Endothelial cell of umbilical vein (primary cell): ENCODE data around the gene ESPNL. TPM values are rescaled to one million over a fixed set of nuclear protein-coding genes. Genes with fewer than 3 reads are reported as not detected.

Experiments used
- BruUV-seq: library from RNA; stranded (reverse); fragments of 400-500 nt; replicated peaks from 2 replicates; lab custom pipeline; 2021; lab: Mats Ljungman, UMichigan
- CTCF ChIA-PET: fragments of 300-600, 350-600 bp; sonication (Branson Sonifier 250); formaldehyde crosslinking; loops from one replicate; lab custom pipeline; 2021; ENCODE audit warnings: antibody characterized with exemption, inconsistent platforms; lab: Charles Lee
- POLR2A ChIA-PET: fragments of 300-600, 350-600 bp; sonication (Branson Sonifier 250); formaldehyde crosslinking; loops from one replicate; lab custom pipeline; 2021; ENCODE audit warnings: antibody characterized with exemption, inconsistent platforms; lab: Charles Lee
- DNase-seq: peaks from one replicate; pipeline ENCODE4 v3.0.0-alpha.2; 2011; ENCODE audit warnings: low read depth, low spot score
- FAIRE-seq: peaks from 2 replicates; lab custom pipeline; 2011; peaks lifted over from hg19 to GRCh38; lab: Jason Lieb, UNC
- H2AFZ ChIP-seq: 2 replicates; pipeline ENCODE4 v1.6.0; 2012; ENCODE audit warnings: low read depth, low read length, control low read depth, inconsistent platforms
- H3K27ac ChIP-seq: 2 replicates; pipeline ENCODE4 v1.5.1; 2011; ENCODE audit warnings: low read depth, mild to moderate bottlenecking, control low read depth, low read length, moderate library complexity; ENCODE audit not compliant: insufficient read depth
- H3K27me3 ChIP-seq, 2 experiments: 2 replicates each; pipeline versions ENCODE4 v1.6.0 to v1.6.1; 2011; ENCODE audit warnings: low read length in 2 of 2, mixed read lengths in 1 of 2; ENCODE audit not compliant: control insufficient read depth in 2 of 2, insufficient read depth in 2 of 2
- H3K36me3 ChIP-seq, 2 experiments: 2 replicates in 1 of 2; 3 replicates in 1 of 2; pipeline ENCODE4 v1.5.1; 2011; ENCODE audit warnings: low read length in 2 of 2, mild to moderate bottlenecking in 1 of 2, moderate library complexity in 1 of 2; ENCODE audit not compliant: control insufficient read depth in 2 of 2, insufficient read depth in 2 of 2; ENCODE audit errors: extremely low read depth in 1 of 2
- H3K4me1 ChIP-seq: 3 replicates; pipeline ENCODE4 v1.5.1; 2011; ENCODE audit warnings: mild to moderate bottlenecking, low read length; ENCODE audit not compliant: control insufficient read depth, insufficient read depth; ENCODE audit errors: extremely low read depth
- H3K4me2 ChIP-seq: 2 replicates; pipeline ENCODE4 v1.6.1; 2011; ENCODE audit warnings: low read length, control low read depth, mixed read lengths; ENCODE audit not compliant: insufficient read depth
- H3K4me3 ChIP-seq, 3 experiments: fragments of 200-600 bp in 1 of 3; sonication (generic), shearing (Covaris generic) in 1 of 3; replicated peaks in 1 of 3; 2 replicates each; pipeline ENCODE4 v1.5.1; 2011 to 2016; ENCODE audit warnings: control low read depth in 3 of 3, low read length in 3 of 3, mild to moderate bottlenecking in 2 of 3, inconsistent platforms in 1 of 3, low read depth in 1 of 3, moderate library complexity in 1 of 3; ENCODE audit not compliant: insufficient read depth in 1 of 3
- H3K79me2 ChIP-seq: 2 replicates; pipeline ENCODE4 v1.6.0; 2012; ENCODE audit warnings: low read length, inconsistent platforms; ENCODE audit not compliant: control insufficient read depth, insufficient read depth
- H3K9ac ChIP-seq: replicated peaks from 2 replicates; pipeline ENCODE3; 2011; ENCODE audit warnings: low read length, control low read depth; ENCODE audit not compliant: insufficient read depth; ENCODE audit errors: extremely low read depth
- H3K9me1 ChIP-seq: replicated peaks from 3 replicates; pipeline ENCODE4 v1.6.0; 2011; ENCODE audit warnings: mild to moderate bottlenecking, low read length; ENCODE audit not compliant: control insufficient read depth, insufficient read depth; ENCODE audit errors: extremely low read depth
- H3K9me3 ChIP-seq: replicated peaks from 2 replicates; pipeline ENCODE4 v1.5.1; 2012; ENCODE audit warnings: low read length, inconsistent platforms; ENCODE audit not compliant: control insufficient read depth, insufficient read depth
- H4K20me1 ChIP-seq: replicated peaks from 2 replicates; pipeline ENCODE3; 2011; ENCODE audit warnings: mild to moderate bottlenecking, low read length; ENCODE audit not compliant: control insufficient read depth, insufficient read depth; ENCODE audit errors: extremely low read depth
- EZH2 ChIP-seq: IDR thresholded peaks from 2 replicates; pipeline ENCODE4 v1.6.1; 2012; ENCODE audit warnings: borderline replicate concordance, low read depth, mild to moderate bottlenecking, moderate library complexity, low read length, inconsistent platforms; ENCODE audit not compliant: severe bottlenecking
- FOS ChIP-seq: IDR thresholded peaks from 2 replicates; pipeline ENCODE4 v1.6.1; 2011; ENCODE audit warnings: mild to moderate bottlenecking, low read length, moderate library complexity, borderline replicate concordance; ENCODE audit not compliant: insufficient read depth
- GATA2 ChIP-seq: IDR thresholded peaks from 2 replicates; pipeline ENCODE4 v1.7.0; 2011; ENCODE audit warnings: low read depth, mild to moderate bottlenecking, moderate library complexity, mixed read lengths, low read length; ENCODE audit not compliant: insufficient read length, insufficient read depth
- JUN ChIP-seq: IDR thresholded peaks from 2 replicates; pipeline ENCODE4 v1.6.1; 2011; ENCODE audit warnings: borderline replicate concordance, low read depth; ENCODE audit not compliant: insufficient read length, insufficient read depth
- MYC ChIP-seq: IDR thresholded peaks from one replicate; pipeline ENCODE4 v1.6.1; 2011; ENCODE audit warnings: mild to moderate bottlenecking, low read depth, low read length
- POLR2A ChIP-seq: IDR thresholded peaks from 2 replicates; pipeline ENCODE4 v1.6.1; 2012; ENCODE audit warnings: low read depth, mild to moderate bottlenecking, control low read depth, low read length
- POLR2AphosphoS5 ChIP-seq: IDR thresholded peaks from 2 replicates; pipeline ENCODE4 v1.6.1; 2012; ENCODE audit warnings: low read depth, mild to moderate bottlenecking, control low read depth, low read length, moderate library complexity; ENCODE audit not compliant: insufficient read depth
- dilution Hi-C: fragments of 300-500 bp; cut with MboI; formaldehyde crosslinking; loops from one replicate; pipeline ENCODE4 v1.15.0; 2019; ENCODE audit warnings: low sequenced_read_pairs; ENCODE audit not compliant: extremely low pct_ligation_motif_present
- intact Hi-C: fragments of 100-400 bp; cut with micrococcal nuclease; formaldehyde crosslinking; loops from one replicate; pipeline ENCODE4 v1.10.0; 2022
- polyA plus RNA-seq, 4 experiments: library from polyadenylated mRNA; depleted of rRNA in 3 of 4; stranded (reverse) in 3 of 4; unstranded in 1 of 4; fragments of >200 nt; gene quantifications; 2 replicates each; pipeline versions ENCODE4 v1.2.1 to v1.2.3, GENCODE V29; 2011 to 2012; ENCODE audit warnings: missing spikeins in 1 of 4
- total RNA-seq: library from RNA; stranded (reverse); gene quantifications from 2 replicates; pipeline ENCODE4 v1.2.3, GENCODE V29; 2021
- TF ChIP-seq, protein P1 (sequence below): IDR thresholded peaks from 2 replicates; pipeline ENCODE4 v1.6.1; 2011; ENCODE audit not compliant: insufficient read depth, insufficient read length
- TF ChIP-seq, protein P2 (sequence below), 2 donors: IDR thresholded peaks; 1 replicate in 1 of 2; 2 replicates in 1 of 2; pipeline ENCODE4 v1.5.1; 2011; ENCODE audit warnings: low read length in 2 of 2, mild to moderate bottlenecking in 2 of 2, moderate library complexity in 2 of 2, control low read depth in 1 of 2, inconsistent platforms in 1 of 2, low read depth in 1 of 2; ENCODE audit not compliant: insufficient read depth in 1 of 2; ENCODE audit errors: extremely low read depth in 1 of 2

ESPNL gene
- total and polyA plus RNA-seq, 2 donors (not counting 3 experiments of a cell fraction or from before 2014, with no cell fraction given) = not detected

DNA sequence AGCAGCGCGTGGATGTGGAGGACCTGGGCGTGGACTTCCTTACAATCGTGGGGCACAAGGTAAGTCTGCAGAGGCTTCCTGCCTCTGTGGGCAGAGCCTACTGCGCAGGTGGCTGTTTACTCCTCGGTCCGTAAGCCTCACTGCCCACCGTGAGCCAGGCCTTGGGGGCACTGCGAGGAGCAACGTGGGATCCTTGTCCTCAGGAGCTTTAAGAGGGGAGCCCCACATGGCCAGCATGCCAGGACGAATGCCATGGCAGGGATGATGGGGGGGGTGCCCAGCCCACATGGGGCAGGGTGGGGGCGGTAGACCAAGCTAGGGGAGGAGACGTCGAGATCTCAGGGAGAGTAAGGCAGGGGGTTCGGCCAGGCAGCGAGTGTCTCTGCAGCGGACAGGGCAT lies 18.0 kb upstream of the ESPNL start:
- intact Hi-C loops (no loop called here), dilution Hi-C loops (no loop called here)
- Histone ChIP-seq H4K20me1 (no peaks in the 10 kb centered on the region), H3K27me3 (no peaks in the 10 kb centered on the region), H3K4me2 (no peak overlapping the region), H3K9me1 (no peaks in the 10 kb centered on the region), H3K9ac (no peak overlapping the region), H3K4me1 (no peaks in the 10 kb centered on the region), H2AFZ (no peak overlapping the region), H3K4me3 (no peak overlapping the region), H3K36me3 (peaks cover 0 to 18% of the 10 kb centered on the region in 2 experiments), H3K9me3 (no peaks in the 10 kb centered on the region), H3K79me2 (no peaks in the 10 kb centered on the region), H3K27ac (no peak overlapping the region)
- ChIA-PET CTCF (no interaction called here), POLR2A (no interaction called here)
- no peak for TF ChIP-seq FOS
- no peak for TF ChIP-seq EZH2
- no peak for TF ChIP-seq POLR2A
- TF ChIP-seq GATA2 = no peak
- no peak for TF ChIP-seq POLR2AphosphoS5
- TF ChIP-seq JUN = no peak
- TF ChIP-seq, protein P1, sequence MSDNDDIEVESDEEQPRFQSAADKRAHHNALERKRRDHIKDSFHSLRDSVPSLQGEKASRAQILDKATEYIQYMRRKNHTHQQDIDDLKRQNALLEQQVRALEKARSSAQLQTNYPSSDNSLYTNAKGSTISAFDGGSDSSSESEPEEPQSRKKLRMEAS = no peak
- TF ChIP-seq, protein P2, sequence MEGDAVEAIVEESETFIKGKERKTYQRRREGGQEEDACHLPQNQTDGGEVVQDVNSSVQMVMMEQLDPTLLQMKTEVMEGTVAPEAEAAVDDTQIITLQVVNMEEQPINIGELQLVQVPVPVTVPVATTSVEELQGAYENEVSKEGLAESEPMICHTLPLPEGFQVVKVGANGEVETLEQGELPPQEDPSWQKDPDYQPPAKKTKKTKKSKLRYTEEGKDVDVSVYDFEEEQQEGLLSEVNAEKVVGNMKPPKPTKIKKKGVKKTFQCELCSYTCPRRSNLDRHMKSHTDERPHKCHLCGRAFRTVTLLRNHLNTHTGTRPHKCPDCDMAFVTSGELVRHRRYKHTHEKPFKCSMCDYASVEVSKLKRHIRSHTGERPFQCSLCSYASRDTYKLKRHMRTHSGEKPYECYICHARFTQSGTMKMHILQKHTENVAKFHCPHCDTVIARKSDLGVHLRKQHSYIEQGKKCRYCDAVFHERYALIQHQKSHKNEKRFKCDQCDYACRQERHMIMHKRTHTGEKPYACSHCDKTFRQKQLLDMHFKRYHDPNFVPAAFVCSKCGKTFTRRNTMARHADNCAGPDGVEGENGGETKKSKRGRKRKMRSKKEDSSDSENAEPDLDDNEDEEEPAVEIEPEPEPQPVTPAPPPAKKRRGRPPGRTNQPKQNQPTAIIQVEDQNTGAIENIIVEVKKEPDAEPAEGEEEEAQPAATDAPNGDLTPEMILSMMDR (IDR thresholded peaks at IDR 0.05; ENCODE audit: extremely low read depth in 1 of 2, insufficient read depth in 1 of 2, low read depth in 1 of 2, low read length in 2 of 2) = no peak
- TF ChIP-seq MYC = no peak
- no TSS peak for BruUV-seq
- DNase-seq = no peak
- no peak for FAIRE-seq
